GM21390 (cell line): ENCODE measurements around the gene NEUROD2.

Experiments used
- ATAC-seq: cut with Tn5 transposase; IDR thresholded peaks from one replicate; pipeline ENCODE4 v1.9.1; 2021; ENCODE audit not compliant: unreplicated experiment

The NEUROD2 gene

GRCh38 chr17:39618956-39619785 is 11.5 kb upstream of the NEUROD2 start:
- no peak for ATAC-seq

GRCh38 chr17:39618246-39618913 is 10.7 kb upstream of the NEUROD2 start:
- ATAC-seq, result no peak

DNA sequence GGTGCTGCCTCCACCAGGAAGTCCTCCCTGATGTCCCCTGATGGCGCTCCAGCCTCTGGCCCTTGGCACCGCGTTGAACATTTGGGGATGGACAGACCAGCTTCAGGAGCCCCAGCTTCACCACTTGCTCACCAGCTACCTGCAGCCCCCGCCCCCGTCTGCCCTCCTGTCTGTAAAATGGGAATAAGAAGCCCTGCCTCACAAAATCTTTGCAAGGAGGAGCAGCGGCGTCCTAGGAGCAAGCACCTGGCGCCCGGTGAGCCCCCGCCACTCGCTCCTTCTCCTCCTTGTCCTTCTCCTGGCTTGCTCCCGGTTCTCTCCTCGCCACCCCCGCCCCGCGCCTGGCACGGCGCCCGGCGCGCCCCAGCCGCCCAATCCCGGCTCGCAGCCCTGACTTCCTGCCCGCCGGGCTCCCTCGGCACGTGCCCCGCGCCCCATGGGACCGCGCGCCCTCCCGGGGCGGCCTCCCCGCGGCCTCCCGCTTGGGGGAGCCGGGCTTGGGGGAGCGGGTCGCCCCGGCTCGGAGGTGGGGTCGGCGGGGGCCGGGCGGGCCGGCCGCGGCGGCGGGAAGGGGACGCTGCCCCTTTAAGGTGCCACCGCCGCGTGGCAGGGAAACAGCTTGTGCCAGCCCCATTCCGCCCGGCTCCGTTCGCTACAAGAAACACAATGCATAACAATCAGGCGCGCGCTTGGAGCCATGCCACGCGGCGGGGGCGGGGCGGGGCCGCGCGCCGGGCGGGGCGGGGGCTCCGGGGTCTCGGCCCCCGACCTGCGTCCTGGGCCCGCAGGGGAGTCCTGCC is 9.9 kb upstream of the NEUROD2 start:
- no peak for ATAC-seq

DNA sequence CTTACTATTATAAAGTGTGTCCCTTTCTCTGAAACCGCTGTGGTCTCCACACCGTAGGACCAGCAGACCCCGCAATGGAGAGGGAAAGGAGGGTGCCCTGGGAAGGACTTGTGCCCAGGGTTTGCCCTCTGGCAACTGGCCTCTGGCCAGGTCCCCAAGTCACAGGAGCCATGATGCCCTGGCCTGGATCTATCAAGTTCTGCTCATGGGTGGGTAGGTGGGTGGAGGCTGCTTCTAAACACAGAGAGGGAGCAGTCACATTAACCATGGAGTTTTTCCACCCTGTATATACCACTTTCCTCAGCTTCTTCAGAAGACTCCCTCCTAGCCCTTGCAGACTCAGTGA is 9.4 kb upstream of the NEUROD2 start:
- ATAC-seq, result no peak

DNA sequence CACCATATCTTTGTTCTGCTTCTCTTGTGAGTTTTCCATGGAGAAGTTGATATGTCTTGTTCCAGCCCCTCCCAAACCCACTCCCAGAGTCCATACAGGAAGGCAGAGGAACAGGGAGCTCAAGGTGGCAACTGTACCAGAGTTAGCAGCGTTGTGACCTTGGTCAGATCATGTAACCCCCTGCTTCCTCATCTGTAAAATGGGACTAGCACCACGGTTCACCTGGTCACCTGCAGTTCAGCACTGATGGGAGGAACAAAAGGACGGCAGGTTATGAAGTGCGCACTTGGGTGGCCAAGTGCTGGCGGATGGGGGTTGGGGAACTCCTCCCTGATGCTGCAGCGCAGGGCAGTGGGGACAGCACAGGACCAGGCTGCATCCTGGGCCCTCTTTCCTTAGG is 7.7 kb upstream of the NEUROD2 start:
- no peak for ATAC-seq

DNA sequence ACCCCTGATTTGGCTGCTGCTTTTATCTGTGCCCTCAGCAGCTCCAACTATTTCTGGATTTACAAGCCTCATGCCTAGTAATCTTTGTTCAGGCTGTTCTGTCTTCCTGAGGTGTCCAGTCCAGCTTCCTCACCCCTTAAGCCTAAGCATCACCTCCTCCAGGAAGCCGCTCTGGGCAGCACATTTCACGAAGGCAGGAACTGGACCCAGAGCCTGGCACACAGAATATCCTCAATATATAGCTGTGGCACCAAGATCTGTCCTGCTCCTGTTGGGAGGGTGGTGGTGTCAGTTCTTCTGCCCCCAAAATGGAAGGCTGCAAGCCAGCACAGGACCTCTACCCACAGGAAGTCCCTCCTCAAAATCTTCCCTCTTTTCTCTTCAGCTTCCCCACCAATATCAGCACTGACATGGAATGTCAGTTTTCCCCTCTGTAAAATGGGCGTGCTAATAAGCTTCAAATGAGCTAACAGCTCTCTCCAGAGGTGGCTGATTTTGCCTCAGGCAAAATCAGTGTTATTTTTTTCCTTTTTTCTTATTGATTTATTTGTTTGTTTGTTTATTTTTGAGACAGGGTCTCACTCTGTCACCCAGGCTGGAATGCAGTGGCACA is 6.9 kb upstream of the NEUROD2 start:
- no peak for ATAC-seq

DNA sequence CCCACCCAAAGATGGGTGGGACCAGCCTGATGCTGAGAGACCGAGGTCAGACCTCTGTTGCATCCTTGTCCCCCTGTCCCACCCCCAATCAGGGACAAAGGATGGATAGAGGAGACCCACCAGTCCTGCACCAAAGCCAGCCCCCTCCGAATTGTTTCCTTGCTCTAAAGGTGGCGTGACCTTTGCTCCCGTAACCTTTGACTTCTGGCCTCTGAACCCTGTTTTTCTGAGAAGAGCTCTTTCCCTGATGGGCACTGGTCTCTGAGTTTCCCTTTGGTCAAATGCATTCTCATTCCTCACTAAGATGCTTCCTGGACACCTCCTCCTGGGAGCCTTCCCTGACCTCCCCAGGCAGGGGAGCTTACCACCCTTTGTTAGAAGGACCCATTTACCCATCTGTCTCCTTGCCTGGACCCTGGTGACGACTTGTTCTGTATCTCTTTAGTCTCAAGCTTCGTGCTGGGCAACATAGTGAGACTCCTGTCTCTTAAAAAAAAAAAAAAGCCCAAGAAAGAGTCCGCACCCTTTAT is 5.3 kb upstream of the NEUROD2 start:
- ATAC-seq, result no peak

GRCh38 chr17:39612291-39612894 is 4.7 kb upstream of the NEUROD2 start:
- no peak for ATAC-seq

GRCh38 chr17:39611401-39612112 is 3.8 kb upstream of the NEUROD2 start:
- no peak for ATAC-seq

DNA sequence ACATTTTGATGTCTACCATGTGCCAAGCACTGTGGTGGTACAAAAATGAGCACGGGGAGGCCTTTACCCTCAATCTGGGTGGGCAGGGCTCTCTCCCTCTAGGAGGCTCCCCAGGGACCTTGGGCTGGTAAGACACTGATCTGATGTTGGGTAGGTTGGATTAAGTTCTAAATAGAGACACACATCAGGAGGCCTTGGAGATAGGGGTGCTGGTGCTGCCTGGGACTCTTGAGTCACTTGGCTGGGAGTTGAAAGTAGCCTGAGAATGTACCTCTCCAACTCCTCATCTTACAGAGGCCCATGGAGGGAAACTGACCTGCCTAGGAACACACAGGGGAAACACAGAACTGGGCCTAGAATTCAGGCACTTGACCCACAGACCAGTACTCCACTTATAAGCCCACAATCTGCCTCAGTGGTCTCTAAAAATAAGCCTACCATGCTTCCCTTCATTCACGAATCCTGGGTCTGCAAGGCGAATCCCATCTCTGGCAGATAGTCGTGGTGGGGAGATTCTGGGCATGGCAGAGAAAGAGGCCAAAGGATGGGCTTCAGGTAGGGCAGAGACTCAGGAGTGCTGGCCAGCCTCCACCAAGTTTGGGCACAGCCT is 1.8 kb upstream of the NEUROD2 start:
- no peak for ATAC-seq

DNA sequence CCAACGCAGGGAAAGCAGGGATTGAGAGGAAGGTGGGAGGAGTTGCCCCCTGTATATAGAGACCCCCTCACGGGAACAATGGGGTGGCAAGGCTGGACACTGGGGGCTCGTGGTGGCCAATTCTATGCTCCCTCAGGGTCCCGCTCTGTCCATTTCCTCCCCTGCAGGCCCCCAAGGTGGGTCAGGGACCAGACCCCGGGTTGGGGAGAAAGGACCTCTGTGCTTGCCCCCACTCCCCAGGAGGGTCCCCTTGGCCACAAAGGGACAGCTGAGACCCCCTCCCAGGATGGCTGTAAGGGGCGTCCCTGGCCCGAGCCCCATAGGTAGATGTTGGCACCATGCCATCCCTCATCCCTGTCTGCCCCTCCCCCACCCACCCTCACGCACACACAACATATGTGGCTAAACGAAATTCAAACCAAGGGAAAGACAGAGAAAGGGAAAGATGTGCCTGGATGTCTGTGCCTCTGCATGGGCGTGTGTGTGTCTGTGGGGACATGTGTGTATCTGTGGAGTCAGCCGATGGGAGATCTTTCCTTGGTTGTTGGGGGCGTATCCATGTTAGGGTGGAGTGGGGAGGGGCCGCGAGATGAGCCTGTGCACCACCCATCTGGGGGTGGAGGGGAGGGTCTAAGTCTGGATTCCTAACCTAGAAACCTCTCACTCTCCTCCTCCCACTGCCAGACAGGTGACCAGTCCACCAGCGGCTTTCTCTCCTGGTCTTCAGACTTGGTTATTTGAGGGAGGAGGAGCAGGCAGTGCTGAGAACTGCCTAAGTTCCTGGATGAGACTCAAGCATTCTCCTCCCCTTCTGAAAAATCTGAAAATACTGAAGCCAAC is 642 bp upstream of the NEUROD2 start:
- ATAC-seq, result no peak

GRCh38 chr17:39607057-39607850 is 466 bp downstream of the NEUROD2 start:
- no peak for ATAC-seq

GRCh38 chr17:39606434-39607056 is 1.2 kb downstream of the NEUROD2 start:
- ATAC-seq, result no peak

DNA sequence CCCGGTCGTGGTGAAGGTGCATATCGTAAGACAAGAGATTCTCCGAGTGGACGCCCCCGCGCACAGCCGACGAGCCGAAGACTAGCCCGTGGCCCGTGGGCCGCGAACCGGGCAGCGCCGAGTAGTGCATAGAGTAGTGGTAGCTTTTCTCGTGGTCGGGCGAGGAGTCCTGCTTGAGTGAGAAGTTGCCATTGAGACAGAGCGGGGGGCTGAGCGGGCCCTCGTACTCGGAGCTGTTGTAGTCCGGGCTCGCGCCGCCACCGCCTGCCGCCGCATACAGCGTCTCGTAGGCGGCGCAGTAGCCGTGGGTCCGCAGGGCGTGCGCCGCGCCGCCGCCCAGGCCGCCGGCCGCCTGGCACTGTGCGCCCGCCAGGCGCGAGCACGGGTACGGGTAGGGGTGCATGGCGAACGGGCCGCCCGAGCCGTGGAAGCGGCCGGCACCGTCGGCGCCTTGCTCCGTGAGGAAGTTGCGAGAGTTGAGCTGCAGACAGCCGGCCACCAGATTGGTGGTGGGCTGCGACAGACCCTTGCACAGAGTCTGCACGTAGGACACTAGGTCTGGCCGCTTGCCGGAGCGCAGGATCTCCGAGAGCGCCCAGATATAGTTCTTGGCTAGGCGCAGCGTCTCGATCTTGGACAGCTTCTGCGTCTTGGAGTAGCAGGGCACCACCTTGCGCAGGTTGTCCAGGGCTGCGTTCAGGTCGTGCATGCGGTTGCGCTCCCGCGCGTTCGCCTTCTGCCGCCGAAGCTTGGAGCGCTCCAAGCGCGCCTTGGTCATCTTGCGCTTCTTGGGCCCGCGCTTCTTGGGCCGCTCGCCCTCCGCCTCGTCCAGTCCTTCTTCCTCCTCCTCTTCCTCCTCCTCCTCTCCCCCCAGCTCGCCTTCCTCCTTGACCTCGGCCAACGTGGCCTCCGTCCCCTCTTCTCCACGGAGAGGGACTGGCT is 2.0 kb downstream of the NEUROD2 start:
- no peak for ATAC-seq

GRCh38 chr17:39604911-39605491 is 2.7 kb downstream of the NEUROD2 start:
- ATAC-seq, result no peak
